Activated CD8-positive, alpha-beta memory T cell treated with anti-CD3 and anti-CD28 coated beads for 4 hours (primary cell): Measurements from ENCODE around the gene FADD.

Experiments used
- DNase-seq, 2 donors: peaks; one replicate each; pipeline ENCODE4 v3.0.0-alpha.2; 2020; ENCODE audit warnings: low read depth in 2 of 2

Gene FADD

GRCh38 chr11:70202920-70203750 lies at the start of gene FADD:
Gene FADD (plus strand): TSS chr11:70203296. CDS start chr11:70203460, 164 bp downstream.
- peak; percentile 82 to 83 for DNase-seq

GRCh38 chr11:70155386-70155785 lies 47.7 kb upstream of the FADD start:
- no peak for DNase-seq

- no peak for DNase-seq
Observed at GRCh38 chr11:70156291-70157037, 46.6 kb upstream of the FADD start.

- no peak for DNase-seq
Observed at GRCh38 chr11:70158201-70158600, 44.9 kb upstream of the FADD start.

GRCh38 chr11:70158757-70159389 lies 44.2 kb upstream of the FADD start:
- DNase-seq, result no peak

GRCh38 chr11:70159627-70160570 lies 43.2 kb upstream of the FADD start:
- DNase-seq, result no peak

- DNase-seq, result no peak
Observed at GRCh38 chr11:70161043-70161625, 42.0 kb upstream of the FADD start.

- no peak for DNase-seq
Observed at GRCh38 chr11:70164705-70165104, 38.4 kb upstream of the FADD start.

- no peak for DNase-seq
Observed at GRCh38 chr11:70167120-70167519, 36.0 kb upstream of the FADD start.

GRCh38 chr11:70167723-70168404 lies 35.2 kb upstream of the FADD start:
- DNase-seq, result no peak

GRCh38 chr11:70168405-70168754 lies 34.7 kb upstream of the FADD start:
- no peak for DNase-seq

GRCh38 chr11:70169127-70169526 lies 34.0 kb upstream of the FADD start:
- no peak for DNase-seq

GRCh38 chr11:70169632-70170031 lies 33.5 kb upstream of the FADD start:
- no peak for DNase-seq

- no peak for DNase-seq
Observed at GRCh38 chr11:70170596-70171210, 32.4 kb upstream of the FADD start.

- no peak for DNase-seq
Observed at GRCh38 chr11:70173018-70173417, 30.1 kb upstream of the FADD start.

GRCh38 chr11:70174547-70175235 lies 28.4 kb upstream of the FADD start:
- no peak for DNase-seq

- no peak for DNase-seq
Observed at GRCh38 chr11:70175236-70175698, 27.8 kb upstream of the FADD start.

GRCh38 chr11:70176940-70177689 lies 26.0 kb upstream of the FADD start:
- no peak for DNase-seq

GRCh38 chr11:70180906-70181305 lies 22.2 kb upstream of the FADD start:
- no peak for DNase-seq
